GM18526 (cell line): ENCODE measurements around the gene HS3ST5.

Source experiments
- POLR2A ChIP-seq: IDR thresholded peaks from 3 replicates; pipeline ENCODE4 v1.6.1; 2011; ENCODE audit not compliant: insufficient read length; ENCODE audit errors: extremely low read depth

The HS3ST5 gene

DNA sequence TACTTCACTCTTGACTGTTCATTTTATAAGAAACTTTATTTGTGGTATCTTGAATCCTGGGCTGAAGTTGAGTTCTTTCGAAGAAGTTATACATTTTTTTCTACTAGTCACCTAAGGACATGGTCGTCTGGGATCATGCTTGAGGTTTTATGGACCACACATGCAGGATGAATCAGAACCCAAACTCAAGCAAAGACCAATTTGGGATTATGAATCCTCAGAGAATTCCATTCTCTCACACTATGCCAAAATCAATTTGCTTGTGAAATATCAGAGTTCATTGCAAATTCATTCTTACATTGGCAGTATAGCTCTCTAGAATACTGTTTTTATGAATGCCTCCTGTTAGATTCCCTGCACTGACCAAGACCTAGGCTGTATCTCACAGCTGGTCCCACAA, 257.6 kb downstream of the HS3ST5 start:
- no peak for TF ChIP-seq POLR2A

DNA sequence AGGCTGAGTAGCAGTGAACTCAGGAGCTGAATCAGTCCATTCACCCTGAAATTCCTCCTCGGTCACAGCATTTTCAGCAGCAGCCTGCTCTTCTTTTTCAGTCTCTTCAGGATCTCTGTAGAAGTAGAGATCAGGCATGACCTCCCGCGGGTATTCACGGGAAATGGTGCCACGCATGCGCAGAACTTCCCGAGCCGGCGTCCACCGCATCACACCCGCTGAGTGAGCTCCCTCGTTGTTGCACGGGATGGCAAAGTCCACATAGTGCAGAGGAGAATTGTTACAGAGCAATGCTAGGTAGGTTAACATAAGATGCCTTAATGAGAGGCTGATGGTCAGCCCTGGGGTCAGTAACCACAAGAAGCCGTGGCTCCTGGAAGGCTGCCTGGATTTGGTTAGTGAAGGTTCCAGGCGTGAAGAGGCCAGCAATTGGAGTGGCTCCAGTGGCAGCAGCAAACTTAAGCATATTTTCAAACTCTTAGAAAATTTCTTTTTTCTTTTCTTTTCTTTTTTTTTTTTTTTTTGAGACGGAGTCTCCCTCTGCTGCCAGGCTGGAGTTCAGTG, 258.4 kb downstream of the HS3ST5 start:
- no peak for TF ChIP-seq POLR2A

DNA sequence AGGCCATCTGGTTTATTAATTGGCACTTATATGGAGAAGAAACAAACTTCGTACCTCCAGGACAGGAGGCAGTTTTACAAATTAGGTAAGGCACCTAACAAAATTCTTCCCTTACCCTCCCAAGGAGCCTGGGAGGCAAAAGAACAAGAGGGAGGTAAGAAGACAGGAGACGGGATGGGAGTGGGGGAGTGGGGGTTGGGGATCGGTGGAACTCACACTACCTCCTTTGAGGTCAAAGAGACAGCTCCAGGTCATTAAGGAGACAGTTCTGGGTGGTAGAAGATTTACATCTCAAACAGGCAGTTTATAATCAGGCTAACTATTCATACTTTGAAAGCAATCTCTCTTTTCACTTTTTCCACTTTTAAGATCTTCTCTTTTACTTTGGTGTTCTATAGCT, 259.6 kb downstream of the HS3ST5 start:
- TF ChIP-seq POLR2A = no peak

DNA sequence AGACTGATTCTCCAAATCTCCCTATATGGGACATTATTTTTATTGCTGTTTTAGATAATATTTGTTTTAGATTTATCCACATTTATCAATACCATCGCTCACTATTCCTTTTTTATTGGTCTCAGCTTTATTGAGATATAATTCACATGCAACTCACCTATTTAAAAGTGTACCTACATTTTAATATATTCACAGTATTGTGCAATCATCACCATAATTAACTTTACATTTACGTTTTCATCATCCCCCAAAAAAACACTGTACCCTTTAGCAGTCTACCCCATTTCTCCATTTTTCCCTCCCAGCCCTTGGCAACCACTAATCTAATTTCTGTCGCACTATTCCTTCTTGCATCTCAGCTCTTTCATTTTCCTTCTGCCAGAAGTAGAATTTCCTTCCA, 261.1 kb downstream of the HS3ST5 start:
- TF ChIP-seq POLR2A = no peak

DNA sequence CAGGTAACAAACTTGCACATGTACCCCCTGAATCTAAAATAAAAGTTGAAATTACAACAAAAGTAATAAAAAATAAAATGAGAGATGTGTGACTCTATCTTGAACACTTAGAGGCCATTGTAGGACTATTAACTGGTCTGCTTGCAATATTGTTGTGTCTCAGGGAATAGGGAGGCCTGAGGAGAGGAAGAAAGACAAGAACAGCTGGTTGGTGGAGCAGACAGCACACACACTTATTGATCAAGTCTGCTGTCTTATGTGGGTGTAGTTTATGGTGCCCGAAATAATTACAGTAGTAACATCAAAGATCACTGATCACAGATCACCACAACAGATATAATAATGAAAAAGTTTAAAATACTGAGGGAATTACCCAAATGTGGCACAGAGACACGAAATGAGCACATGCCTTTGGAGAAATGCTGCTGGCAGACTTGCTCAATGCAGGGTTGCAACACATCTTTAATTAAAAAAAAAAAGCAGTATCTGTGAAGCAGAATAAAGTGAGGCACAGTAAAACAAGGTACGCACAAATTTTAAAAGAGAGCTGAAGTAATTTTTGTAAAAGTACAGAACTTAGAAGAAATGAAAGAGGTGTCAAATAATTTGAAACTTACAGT, 261.8 kb downstream of the HS3ST5 start:
- no peak for TF ChIP-seq POLR2A

DNA sequence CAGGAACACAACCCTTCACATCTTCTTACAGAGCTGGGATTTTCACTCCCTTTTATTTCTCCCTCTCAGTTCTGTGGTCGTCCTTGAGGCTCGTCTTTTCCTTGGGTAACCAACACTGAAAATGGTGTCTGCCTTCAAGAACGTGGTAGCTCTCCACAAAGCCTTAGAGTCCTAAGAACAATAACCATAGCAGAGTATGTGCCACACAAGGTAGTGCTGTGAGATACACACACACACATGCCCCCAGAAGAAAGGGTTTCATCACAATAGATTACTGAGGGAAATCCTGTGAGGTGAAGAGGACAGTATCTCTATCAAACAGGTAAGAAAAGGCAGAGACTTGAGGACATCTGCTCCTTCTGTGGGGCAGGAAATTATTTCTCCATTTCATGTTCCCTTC, 267.0 kb downstream of the HS3ST5 start:
- no peak for TF ChIP-seq POLR2A

DNA sequence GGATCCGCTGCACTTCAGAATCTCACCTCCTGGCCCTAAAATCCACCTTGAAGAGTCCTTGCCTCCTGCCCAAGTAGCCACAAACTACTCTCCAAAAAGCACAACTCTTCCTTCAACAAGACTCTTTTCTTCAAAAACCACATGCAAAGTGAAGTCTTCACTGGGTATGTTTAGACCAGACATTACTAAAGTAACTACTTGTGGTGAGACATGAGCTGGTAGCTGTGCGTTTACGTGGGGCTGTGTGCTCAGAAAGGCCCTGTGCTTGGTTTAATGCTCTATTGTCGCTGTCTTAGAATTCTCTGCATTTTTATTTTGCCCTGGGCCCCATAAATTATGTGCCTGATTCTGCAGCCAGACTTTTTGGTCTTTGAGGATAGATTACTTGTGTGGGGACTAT, 267.5 kb downstream of the HS3ST5 start:
- TF ChIP-seq POLR2A = no peak

DNA sequence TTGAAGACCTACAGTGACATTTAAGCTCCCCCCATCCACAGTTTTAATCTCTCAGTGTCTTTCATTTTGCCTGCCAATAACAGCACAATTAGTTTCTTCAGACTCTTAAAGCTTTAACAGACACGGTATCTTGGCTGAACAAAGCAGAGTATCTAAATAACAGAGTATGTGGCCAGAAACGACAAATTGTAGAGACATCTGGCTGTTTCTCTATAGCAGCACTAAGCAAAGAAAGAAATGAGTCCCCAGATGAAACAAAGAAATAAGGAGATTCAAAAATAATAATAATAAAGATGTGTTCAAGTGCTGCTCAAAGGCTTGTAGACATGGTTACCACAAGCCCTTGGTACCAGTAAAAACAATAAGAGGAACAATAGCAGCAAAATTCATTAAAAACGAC, 274.1 kb downstream of the HS3ST5 start:
- TF ChIP-seq POLR2A = no peak

DNA sequence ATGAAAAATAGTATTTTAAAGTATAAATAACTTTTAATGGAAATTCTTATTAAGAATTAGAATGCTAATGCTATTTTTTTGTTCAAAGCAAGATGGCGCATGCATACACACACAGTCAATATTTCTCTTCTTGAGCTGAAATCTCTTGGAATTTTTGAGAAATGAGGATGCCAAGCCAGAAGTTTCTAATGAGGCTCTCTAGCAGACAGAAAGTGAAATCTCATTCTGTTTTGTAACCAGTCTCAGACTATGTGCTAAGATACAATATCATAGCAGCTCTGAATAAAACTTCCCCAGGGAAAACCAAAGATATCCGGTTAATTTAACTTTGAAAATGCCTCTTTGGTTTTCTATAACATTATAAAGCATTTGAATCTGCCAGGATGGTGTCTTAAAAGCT, 274.7 kb downstream of the HS3ST5 start:
- no peak for TF ChIP-seq POLR2A

DNA sequence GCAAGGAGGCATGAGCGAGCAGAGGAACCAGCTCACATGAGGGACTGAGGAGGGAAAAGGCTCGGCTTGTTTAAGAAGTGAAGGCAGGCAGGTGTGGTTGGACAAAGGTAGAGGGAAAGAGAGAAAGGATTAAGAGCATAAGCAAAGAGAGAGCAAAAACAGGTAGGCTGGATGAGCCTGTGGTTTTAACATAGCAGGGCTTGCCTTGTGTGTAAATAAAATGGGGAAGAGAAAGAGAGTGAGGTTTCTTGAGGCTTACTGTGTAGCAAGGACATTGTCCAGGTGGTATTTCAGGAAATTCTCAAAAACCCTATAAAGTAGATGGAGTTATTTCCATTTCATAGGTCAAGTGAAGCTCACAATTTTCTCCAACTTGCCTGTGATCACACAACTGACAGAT, 278.0 kb downstream of the HS3ST5 start:
- TF ChIP-seq POLR2A = no peak

DNA sequence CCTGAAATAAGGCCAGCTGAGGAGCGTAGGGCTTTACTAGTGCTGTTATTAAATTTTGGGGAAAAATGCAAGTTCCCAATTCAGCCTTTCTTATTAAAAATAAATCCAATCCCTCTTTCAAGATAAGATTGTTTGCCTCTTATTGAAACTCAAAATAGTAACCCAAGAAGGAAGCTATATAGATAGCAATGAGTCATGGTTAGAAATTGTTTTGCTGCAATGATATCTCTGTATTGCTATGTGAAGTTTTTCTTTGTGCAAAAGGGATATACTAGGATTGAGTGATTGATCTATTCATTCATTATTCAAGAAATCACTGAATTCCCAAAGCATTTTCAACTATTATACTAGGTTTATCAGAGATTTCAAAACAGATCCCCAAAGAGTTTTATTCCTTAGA, 278.9 kb downstream of the HS3ST5 start:
- TF ChIP-seq POLR2A = no peak

DNA sequence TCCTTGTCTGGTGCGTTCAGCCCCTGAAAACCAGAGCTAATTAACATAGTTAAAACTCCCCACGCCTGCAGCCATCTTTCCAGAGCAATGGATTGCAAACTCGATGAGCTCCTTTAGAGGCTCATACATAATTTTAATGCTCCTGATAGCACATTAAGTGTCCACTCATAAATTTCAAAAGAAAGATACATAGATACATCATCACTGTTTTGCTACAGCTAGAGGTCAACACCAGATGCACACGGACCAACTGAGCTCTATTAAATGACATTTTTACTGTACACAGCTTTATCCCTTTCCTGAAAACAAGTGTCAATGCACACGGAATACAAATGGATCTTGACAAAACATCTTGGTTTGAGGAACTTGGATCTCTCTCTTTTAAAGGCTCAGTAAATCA, 280.6 kb downstream of the HS3ST5 start:
- TF ChIP-seq POLR2A = no peak

DNA sequence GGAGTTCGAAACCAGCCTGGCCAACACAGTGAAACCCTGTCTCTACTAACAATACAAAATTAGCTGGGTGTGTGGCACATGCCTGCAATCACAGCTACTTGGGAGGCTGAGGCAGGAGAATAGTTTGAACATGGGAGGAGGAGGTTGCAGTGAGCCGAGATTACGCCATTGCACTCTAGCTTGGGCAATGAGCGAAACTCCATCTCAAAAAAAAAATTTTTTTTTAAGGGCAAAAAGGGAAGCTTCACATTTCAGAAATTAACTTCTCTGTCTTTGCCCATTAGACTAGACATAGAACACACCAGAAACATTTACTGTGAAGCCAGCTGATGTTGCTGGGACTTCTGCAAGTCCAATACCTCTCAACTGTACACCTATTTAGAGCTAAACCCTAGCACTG, 281.1 kb downstream of the HS3ST5 start:
- TF ChIP-seq POLR2A = no peak

DNA sequence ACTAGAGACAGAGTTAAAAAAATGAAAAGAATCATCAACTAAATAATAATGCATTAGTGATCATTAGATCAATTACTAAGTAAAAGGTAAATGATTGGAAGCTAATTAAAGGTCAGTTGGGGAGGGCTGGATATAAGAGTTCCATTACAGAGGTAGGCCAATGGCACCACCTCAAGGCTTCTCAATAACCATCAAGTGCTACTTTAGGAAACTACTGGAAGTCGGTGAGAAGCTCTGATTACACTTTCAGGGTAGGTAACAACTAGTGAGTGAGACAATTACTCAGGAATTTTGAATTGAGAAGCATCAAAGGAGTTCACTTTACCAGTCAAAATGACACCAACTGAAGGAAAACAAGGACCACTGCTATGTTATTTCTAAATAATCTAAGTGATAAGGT, 281.7 kb downstream of the HS3ST5 start:
- no peak for TF ChIP-seq POLR2A

DNA sequence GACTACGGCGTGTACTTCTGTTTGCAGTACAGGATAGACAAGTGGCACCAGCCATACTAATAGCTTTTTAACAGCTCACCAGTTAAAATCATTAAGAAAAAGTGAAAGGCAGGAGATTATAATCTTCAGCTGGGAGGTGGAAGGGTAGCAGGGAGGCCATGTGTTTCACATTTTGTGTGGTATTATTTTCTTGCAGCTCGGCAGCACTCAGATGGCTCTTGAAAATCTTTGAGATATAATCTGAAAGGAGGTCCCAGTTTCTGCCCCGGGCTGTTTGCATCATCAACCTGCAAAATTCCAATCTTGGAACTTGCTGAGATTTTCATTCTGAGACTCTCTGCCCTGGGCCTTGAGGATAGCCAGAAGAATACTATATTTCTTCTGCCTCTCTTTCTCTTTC, 284.4 kb downstream of the HS3ST5 start:
- TF ChIP-seq POLR2A = no peak

DNA sequence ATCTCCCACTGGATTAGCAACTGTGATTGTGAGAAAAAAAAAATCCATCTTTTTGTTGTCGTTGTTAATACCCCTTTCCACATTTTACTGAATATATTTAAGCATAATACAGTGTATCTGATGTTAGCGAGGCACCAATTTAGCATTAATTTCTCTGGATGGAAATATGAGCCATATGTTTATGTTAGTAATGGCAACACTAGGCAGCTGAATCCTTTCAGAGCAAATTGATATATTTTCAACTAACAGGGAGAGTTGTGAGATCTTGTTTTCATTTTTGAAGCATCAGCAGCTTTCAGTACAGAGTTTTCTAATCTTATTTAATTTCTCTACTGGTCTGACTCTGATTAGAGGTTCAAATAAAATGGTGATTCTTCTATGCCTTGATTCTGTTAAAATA, 287.1 kb downstream of the HS3ST5 start:
- TF ChIP-seq POLR2A = no peak

DNA sequence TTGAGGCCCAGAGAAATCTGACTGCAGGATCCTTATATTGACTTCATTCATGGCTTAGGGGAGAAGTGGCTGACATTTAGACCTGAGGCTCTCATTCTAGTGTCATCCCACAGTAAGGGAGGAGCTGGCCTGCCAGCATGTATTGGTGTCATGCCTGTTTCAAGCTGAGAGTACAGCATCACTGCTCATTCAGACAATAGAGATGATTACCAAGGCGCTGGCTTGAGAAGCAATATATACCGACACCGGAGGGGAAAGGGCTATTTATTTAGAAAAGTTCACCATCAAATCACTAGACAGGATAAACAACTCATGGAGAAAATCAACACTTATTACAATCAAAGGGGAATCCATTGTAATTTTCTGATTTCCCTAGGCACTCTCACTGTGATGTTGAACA, 287.5 kb downstream of the HS3ST5 start:
- no peak for TF ChIP-seq POLR2A

DNA sequence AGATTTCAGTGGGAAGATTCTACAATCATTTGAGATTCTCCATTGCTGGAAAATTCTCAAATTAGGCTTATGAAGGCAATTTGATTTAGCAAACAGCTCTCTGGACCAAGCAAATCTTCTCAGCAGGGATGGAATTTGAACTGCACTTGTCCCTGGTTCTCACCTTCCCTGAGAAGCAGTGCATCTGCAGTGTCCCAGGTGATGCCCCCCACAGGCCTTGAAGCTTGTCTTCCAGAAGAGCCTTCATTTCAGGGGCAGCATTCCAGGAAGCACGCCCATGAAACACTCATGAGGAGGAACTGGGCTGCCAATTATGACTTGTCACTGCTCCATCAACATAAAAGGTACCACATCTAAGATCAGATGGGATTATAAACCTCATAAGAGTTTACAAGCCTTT, 289.0 kb downstream of the HS3ST5 start:
- TF ChIP-seq POLR2A = no peak

DNA sequence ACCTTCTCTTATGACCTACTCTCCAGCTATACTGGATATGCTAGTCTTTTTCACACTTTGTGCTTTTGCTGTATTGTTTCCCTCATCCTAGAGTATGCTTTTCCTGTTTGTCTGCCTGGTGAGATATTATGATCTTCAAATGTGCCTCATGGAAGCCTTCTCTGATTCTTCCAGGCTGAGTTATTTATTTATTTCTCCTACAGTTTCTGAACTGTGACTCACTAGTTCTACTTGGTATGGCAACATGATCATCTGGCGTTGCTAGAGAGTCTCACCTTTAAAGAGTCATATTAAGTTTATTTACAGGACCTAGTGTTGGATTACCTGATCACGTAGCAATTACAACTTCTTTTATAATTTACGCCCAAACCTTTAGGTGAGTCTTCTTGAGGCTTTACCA, 290.7 kb downstream of the HS3ST5 start:
- no peak for TF ChIP-seq POLR2A
